B cell (primary cell): Measurements from ENCODE around the gene TAF8.

ENCODE experiments used
- CTCF ChIP-seq: fragments of 200-600 bp; IDR thresholded peaks from one replicate; pipeline ENCODE4 v1.8.0; 2022; ENCODE audit warnings: antibody characterized with exemption, mild to moderate bottlenecking
- EZH2 ChIP-seq: IDR thresholded peaks from 2 replicates; pipeline ENCODE4 v1.6.1; 2012; ENCODE audit warnings: borderline replicate concordance, low read depth, mild to moderate bottlenecking, moderate library complexity, low read length; ENCODE audit not compliant: insufficient read depth, poor library complexity, severe bottlenecking

DNA sequence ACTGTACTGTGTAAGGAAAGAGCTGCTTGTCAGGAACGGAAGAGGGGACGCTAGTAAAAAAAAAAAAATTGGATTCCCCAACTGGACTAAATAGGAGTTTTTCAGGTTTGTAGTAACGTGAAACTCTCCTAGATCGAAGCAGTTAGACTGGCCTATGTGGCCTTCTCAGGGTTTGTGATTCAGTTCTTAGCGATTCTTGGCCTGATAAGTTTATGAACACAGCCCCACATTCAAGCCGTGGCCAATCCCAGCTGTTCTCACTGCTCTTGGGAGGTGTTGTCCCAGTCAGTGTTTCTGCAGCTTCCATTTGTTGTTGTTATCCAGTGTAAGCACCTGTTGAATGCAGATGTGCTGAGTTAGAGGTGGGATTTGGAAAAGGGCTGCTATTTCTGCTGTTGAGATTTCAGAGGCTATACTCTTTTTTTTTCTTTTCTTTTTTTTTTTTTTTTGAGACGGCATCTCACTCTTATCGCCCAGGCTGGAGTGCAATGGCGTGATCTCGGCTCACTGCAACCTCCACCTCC lies 29.7 kb downstream of the TAF8 start:
- no peak for TF ChIP-seq CTCF
- TF ChIP-seq EZH2, result no peak
